ENCODE results near the gene ZNF559.

DNA sequence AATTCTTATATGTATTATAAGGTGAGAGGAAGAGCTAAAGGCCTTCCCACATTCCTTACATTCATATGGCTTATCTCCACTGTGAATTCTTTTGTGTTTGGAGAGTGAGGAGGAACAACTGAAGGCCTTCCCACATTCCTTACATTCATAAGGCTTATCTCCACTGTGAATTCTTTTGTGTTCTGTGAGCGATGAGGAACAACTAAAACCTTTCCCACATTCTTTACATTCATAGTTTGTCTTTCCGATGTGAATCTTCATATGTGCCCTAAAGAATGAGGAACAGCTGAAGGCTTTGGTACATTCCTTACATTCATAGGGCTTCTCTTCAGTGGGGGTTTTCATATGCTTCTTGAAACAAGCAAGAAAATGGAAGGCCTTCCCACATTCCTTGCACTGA is 27.6 kb upstream of the ZNF559 start:
- TF ChIP-seq, protein P1, sequence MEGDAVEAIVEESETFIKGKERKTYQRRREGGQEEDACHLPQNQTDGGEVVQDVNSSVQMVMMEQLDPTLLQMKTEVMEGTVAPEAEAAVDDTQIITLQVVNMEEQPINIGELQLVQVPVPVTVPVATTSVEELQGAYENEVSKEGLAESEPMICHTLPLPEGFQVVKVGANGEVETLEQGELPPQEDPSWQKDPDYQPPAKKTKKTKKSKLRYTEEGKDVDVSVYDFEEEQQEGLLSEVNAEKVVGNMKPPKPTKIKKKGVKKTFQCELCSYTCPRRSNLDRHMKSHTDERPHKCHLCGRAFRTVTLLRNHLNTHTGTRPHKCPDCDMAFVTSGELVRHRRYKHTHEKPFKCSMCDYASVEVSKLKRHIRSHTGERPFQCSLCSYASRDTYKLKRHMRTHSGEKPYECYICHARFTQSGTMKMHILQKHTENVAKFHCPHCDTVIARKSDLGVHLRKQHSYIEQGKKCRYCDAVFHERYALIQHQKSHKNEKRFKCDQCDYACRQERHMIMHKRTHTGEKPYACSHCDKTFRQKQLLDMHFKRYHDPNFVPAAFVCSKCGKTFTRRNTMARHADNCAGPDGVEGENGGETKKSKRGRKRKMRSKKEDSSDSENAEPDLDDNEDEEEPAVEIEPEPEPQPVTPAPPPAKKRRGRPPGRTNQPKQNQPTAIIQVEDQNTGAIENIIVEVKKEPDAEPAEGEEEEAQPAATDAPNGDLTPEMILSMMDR (IDR thresholded peaks at IDR 0.05; ENCODE audit: insufficient read depth, low read length, poor library complexity, severe bottlenecking): no peak
- no peak for TF ChIP-seq EZH2phosphoT487 (conservative IDR thresholded peaks at IDR 0.05; ENCODE audit: low read length)
